ENCODE measurements around the gene MZF1.
"Not testable (repeated sequence)": the region's sequence is repeated elsewhere in the genome, so short reads cannot be mapped to it uniquely, and the experiment has no call there.

The MZF1 gene

DNA sequence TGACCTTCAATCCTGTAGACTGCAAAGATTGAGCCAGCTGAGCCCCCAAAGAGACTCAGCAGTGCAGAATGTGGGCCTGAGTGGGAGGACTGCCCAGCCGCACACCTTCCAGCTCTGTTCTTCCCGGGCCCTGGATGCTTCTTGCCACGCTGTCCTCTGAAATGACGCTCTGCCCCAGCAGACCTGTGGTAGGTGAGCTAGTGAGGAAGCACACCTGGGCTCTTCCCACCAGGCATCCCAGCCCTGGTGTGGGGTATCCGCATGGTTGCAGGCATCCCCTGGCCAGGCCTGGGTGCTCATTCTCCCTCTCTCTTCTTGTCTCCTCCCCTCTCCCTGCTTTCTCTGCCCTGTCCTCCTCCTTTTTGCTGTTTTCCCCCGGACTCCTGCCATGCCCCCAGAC is 9.8 kb upstream of the MZF1 start:
- TF ChIP-seq, protein P1, sequence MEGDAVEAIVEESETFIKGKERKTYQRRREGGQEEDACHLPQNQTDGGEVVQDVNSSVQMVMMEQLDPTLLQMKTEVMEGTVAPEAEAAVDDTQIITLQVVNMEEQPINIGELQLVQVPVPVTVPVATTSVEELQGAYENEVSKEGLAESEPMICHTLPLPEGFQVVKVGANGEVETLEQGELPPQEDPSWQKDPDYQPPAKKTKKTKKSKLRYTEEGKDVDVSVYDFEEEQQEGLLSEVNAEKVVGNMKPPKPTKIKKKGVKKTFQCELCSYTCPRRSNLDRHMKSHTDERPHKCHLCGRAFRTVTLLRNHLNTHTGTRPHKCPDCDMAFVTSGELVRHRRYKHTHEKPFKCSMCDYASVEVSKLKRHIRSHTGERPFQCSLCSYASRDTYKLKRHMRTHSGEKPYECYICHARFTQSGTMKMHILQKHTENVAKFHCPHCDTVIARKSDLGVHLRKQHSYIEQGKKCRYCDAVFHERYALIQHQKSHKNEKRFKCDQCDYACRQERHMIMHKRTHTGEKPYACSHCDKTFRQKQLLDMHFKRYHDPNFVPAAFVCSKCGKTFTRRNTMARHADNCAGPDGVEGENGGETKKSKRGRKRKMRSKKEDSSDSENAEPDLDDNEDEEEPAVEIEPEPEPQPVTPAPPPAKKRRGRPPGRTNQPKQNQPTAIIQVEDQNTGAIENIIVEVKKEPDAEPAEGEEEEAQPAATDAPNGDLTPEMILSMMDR (conservative IDR thresholded peaks at IDR 0.05; ENCODE audit: low read depth), result no peak
- no peak overlapping the region for H3K27ac ChIP-seq
- POLR2A ChIA-PET (ENCODE audit: low non-redundant PET), result no interaction called here
- CTCF ChIA-PET, result no interaction called here
- no peak for DNase-seq (ENCODE audit: low spot score)

DNA sequence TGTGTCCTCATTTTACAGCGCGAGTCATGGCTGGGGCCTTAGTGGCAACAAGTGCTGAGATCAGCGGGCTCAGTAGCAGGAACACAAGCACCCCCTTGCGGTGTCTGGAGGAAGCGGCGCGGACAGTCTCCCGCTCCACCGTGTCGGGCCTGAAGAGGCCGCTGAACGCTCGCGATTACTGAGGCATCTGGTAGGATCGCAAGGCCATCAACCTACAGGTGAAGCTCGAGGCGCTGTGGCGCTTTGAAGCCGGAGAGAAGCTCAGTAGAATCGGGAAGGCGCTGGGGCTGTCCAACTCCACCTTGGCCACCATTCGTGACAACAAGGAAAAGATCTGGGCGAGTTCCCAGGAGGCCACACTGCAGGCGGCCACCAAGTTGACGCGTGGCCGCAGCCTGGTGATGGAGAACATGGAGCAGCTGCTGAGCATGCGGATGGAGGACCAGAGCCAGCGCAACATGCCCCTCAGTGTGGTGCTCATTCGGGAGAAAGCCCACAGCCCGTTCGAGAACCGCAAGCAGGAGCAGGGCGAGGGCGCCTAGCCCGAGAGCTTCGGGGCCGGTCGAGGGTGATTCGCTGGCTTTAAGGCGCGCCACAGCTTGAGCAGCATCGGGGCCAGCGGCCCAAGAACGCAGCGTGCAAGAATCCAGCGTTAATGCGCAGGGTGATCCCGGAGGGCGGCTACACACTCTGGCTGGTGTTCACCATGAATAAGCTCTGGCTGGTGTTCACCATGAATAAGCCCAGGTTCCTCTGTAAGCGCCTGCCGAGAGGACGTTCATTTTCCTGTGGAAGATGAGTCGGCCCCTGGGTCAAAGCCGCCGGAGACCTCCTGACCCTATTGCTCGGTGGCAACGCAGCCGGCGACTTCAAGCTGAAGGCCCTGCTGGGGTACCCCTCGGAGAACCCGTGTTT is 8.3 kb upstream of the MZF1 start:
- TF ChIP-seq, protein P1 (conservative IDR thresholded peaks at IDR 0.05; ENCODE audit: low read depth), result peak; percentile 68
- no peak for DNase-seq (ENCODE audit: low spot score)
- ChIA-PET POLR2A (ENCODE audit: low non-redundant PET) (no interaction called here), CTCF (no interaction called here)
- H3K27ac ChIP-seq, result peak overlapping the region; percentile 31

DNA sequence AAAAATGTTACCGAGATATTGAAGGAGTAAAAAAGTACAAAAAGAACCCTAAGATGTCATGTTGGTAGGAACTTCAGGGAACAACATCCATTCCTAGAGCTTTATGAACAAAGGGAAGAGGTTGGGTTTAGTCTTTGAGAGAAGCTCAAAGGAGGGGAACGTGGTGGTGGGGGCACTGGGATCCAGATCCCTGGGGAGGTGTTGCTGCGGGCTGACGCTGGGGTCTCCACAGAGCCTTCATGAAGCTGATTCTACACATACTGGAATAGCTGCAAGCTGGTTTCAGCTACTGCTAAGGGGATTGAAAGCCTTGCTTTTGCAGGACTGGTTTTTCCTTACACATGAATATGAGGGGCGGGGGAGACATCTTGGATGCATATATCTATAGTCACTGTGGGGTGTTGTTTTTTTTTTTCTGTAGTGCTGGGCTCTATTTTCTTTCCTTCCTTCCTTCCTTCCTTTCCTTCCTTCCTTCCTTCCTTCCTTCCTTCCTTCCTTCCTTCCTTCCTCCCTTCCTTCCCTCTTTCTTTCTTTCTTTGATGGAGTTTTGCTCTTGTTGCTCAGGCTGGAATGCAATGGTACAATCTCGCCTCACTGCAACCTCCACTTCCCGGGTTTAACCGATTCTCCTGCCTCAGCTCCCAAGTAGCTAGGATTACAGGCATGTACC is 6.5 kb upstream of the MZF1 start:
- TF ChIP-seq, protein P1 (conservative IDR thresholded peaks at IDR 0.05; ENCODE audit: low read depth), result no peak
- ChIA-PET POLR2A (ENCODE audit: low non-redundant PET) (no interaction called here), CTCF (interaction anchor here (0.5 to 0.8 kb wide), 2 partner anchors 60 to 118 kb away, joined by 3 read pairs; partner anchors contain the start of gene ZBTB45)
- H3K27ac ChIP-seq, result no peak overlapping the region
- DNase-seq (ENCODE audit: low spot score), result no peak

DNA sequence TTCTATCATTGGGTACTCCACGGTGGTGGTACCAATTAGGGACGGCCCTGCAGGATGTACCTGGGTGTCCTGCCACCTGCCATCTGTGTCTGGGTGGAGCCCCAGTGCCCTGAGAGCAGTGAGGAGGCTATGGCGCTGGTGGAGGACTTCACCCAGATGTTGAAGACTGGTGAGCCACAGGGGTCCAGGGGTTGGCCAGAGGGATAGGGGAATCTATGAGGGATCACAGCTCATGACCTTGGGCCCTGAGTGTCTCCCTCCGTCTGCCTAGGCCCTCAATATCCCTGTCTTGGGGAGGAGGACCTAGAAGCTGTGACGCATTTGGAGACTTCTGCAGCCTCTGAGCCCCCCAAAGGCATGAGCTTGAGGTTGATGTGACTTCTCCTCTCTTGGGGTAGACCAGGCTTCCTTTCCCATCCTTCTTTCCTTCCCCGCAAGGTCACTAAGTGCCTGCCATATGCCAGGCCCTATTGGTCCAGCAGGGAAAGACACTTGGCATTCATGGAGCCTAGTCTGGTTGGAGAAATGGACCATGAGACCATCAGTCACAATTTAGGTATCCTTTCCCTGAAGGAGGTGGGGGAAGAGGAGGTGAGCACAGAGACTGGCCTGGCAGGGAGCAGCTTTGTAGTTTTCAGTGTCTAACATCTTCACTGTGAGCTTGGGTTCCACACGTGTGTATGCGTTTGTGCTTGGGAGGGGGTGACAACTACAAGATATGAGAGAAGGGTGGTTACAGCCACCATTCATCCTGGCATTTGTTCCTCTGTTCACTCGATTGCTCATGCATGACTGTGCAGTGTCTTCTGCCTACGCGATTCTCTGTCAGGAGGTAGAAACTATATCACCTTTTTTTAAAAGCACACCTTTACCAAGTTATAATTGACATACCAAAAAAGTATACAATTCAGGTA is 5.1 kb upstream of the MZF1 start:
- no peak for DNase-seq (ENCODE audit: low spot score)
- ChIA-PET CTCF (interaction anchor here (0.6 kb wide), 1 partner anchor 44 kb away, joined by 3 read pairs; no protein-coding TSS in a partner anchor), POLR2A (ENCODE audit: low non-redundant PET) (no interaction called here)
- TF ChIP-seq, protein P1 (conservative IDR thresholded peaks at IDR 0.05; ENCODE audit: low read depth), result no peak
- H3K27ac ChIP-seq, result 0 out of 2 replicates have a peak overlapping the region, but pooled peaks have one; percentile 13

DNA sequence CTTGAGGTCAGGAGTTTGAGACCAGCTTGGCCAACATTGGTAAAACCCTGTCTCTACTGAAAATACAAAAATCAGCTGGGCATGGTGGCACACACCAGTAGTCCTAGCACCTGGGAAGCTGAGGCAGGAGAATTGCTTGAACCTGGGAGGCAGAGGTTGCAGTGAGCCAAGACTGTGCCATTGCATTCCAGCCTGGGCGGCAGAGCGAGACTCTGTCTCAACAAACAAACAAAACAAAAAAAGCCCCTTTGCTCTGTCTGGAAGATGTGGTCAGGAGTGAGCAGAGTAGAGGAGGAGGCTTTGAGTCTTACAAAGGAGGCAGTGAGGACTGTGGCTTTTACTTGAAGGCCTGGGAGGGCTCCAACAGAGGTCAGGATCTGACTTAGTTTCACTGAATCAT is 4.4 kb upstream of the MZF1 start:
- 0 out of 2 replicates have a peak overlapping the region, but pooled peaks have one; percentile 94 for H3K27ac ChIP-seq
- POLR2A ChIA-PET (ENCODE audit: low non-redundant PET); DNase-seq (ENCODE audit: low spot score); CTCF ChIA-PET: not testable (repeated sequence)

DNA sequence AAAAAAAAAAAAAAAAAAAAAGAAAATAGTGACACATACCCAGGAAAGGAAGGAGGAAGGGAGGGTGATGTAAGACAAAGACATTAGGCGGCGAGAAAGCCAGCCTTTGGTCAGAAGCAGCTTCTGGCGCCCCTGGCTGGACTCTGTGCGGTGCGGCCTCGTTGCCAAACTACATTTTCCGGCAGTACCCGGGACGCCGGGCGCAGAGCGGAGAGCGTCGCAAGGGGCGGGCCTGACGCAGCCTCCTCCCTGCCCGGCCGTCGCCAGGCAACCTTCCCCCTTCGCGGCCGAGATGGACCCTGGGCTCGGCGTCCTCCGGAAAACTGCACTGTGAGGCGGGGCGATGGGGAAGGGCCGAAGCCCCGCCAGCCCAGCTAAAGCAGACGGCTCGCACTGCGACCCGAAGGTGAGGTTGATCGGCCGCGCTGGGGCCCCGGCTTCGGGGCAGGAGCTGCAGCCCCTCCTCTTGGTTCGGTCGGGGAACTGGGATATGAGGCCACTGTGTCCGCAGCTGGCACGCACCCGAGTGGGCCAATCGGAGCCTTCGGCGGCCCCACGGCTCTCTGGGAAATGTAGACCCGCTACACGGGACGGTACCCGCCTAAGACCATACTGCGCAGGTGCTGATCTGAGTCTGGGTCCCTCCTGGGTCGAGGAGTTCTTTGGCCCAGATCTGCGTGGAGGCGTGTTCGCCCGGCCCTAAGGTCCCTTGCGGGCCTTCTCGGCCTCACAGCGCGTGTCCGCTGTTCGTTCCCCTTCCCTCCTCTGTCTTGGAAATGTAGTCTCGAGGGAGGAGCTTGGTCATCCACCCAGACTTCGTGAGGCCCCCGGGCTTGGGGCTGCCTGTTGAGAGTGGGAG is 2.3 kb upstream of the MZF1 start:
- ChIA-PET POLR2A (ENCODE audit: low non-redundant PET) (interaction anchor here (0.6 to 1.0 kb wide), 2 partner anchors 13 to 51 kb away, joined by 3 to 5 read pairs; no protein-coding TSS in a partner anchor), CTCF (interaction anchor here (1.1 kb wide), 1 partner anchor 9 kb away, joined by 3 read pairs; no protein-coding TSS in a partner anchor)
- DNase-seq (ENCODE audit: low spot score), result peak; percentile 83
- TF ChIP-seq, protein P1 (conservative IDR thresholded peaks at IDR 0.05; ENCODE audit: low read depth), result no peak
- peak overlapping the region; percentile 94 for H3K27ac ChIP-seq
